ENCODE data around the gene DRD2.

DRD2 gene

DNA sequence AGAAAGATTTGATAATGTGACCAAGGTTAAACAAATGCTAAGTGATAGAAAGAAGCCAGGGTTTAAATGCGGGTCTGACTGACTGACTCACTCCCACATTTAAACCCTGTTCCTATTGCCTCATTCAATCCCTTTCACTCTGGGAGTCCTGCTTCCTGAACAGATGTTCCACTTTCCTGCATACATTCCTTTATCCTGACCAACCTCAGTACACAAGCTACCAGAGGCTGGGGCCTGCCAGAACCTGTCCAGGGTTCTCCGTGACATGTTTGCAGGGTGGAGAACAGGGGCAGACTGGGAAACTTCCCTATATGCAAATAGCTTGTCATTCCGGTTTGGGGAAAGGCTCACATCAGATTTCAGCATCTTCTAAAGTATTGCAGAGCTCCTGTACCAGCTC is 90.6 kb downstream of the DRD2 start:
- TF ChIP-seq, protein P1, sequence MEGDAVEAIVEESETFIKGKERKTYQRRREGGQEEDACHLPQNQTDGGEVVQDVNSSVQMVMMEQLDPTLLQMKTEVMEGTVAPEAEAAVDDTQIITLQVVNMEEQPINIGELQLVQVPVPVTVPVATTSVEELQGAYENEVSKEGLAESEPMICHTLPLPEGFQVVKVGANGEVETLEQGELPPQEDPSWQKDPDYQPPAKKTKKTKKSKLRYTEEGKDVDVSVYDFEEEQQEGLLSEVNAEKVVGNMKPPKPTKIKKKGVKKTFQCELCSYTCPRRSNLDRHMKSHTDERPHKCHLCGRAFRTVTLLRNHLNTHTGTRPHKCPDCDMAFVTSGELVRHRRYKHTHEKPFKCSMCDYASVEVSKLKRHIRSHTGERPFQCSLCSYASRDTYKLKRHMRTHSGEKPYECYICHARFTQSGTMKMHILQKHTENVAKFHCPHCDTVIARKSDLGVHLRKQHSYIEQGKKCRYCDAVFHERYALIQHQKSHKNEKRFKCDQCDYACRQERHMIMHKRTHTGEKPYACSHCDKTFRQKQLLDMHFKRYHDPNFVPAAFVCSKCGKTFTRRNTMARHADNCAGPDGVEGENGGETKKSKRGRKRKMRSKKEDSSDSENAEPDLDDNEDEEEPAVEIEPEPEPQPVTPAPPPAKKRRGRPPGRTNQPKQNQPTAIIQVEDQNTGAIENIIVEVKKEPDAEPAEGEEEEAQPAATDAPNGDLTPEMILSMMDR (conservative IDR thresholded peaks at IDR 0.05) = no peak
- peak overlapping the region; percentile 52 for H3K27ac ChIP-seq

DNA sequence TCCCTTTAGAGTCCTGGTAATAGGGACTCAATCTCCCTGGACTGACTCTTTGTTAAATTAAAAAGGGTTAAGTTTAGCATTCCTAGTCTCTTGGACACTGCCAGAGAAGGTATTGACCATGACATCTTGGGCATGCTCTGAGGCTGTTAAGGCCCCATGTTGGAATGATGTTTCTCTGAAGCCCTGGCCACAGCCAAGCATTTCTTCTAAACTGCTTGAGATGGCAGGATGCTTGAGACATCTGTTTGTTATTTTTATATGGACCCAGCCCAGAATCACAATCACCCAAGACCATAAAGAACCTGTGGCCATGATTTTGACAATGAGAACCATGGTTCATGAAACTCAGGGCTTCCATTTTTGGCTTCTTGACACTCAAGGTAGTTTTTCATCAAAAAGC is 93.1 kb downstream of the DRD2 start:
- H3K27ac ChIP-seq = no peak overlapping the region
- TF ChIP-seq, protein P1 (conservative IDR thresholded peaks at IDR 0.05) = no peak

DNA sequence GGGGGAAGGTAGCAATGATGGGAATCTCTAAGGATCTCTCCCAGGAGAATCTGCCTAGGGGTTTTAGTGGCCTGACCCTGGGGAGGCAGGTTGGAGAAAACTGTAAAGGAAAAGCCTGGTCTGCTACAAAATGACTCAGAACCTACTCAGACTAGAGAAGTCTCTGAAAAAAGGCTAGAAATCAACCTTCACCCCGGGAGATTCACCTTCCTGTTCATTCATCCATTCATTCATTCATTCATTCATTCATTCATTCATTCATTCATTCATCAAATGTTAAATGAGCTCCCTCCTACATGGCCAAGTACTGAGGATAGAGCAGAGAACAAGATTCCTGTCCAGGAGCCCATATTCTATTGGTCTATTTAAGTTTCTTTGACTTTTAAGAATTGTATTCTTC is 96.5 kb downstream of the DRD2 start:
- H3K27ac ChIP-seq = no peak overlapping the region
- TF ChIP-seq, protein P1 (conservative IDR thresholded peaks at IDR 0.05) = no peak

DNA sequence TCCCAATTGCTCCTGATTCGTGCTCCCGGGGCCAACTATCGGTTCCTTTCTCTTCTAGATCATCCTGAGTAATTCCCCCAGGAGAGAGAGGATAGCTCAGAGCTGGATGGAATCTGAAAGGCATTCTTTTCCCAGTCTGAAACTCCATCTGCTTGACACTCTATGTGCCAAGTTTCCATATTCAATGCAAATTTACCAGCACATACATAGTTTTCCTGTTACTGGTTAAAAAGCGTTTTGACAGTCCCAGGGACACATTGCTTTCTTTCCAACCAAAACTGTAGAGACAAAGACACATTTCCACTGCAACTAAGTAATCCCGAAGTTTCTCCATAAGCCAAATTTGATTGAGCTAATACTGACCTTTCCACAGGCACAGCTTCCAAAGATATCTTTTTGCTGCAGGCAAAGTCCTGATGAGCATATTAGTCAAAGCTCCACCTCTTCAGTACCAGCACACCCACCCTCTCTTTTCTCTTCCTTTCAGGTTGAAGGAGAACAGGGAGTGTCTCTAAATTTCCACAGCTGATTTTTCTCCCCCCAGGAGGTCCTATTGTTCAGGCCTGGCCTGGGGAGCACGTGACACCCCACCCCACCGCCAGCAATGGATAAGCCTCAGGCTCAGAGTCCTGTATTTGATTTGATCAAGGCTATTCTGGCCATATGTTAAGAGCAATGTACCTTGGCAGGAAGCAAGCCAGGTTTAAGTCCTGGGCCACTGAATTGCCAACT is 97.4 kb downstream of the DRD2 start:
- TF ChIP-seq, protein P1 (conservative IDR thresholded peaks at IDR 0.05) = no peak
- H3K27ac ChIP-seq = no peak overlapping the region

DNA sequence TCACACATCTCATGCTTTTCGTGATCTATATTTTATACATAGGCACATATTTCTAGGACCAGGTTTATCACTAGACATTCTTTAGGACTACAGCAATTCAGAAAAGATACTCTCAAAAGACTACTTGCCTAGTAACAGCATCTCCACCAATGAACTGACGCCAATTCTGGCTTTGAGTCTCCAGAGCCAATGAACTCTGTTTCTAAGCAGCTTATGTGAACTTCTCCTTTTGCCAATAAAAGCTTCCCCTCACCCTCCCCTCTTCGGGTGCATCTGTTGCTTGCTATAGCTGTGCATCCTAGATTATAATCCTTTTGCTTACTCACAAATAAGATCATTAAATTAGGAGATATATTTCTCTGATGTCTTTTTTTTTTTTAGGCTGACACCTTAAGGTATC is 99.0 kb downstream of the DRD2 start:
- H3K27ac ChIP-seq = no peak overlapping the region
- TF ChIP-seq, protein P1 (conservative IDR thresholded peaks at IDR 0.05) = no peak

DNA sequence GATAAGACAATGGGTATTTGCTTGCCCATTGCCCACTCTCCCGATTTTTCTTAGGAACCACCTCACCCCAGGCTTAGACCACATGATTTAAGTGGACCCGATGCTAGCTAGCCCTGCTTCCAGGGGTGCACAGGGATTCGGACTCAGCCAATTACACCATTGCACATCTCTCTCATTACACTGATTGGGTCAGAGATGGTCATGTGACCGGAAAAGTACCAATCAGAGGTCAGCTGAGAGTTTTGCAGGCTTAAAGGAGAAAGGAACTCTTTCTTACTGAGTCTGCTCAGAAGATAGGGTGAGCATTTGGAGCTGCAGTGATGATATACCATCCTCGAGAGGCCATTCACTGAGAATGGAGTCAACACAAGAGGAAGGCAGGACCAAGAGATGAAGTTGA is 99.8 kb downstream of the DRD2 start:
- TF ChIP-seq, protein P1 (conservative IDR thresholded peaks at IDR 0.05) = no peak
- no peak overlapping the region for H3K27ac ChIP-seq

DNA sequence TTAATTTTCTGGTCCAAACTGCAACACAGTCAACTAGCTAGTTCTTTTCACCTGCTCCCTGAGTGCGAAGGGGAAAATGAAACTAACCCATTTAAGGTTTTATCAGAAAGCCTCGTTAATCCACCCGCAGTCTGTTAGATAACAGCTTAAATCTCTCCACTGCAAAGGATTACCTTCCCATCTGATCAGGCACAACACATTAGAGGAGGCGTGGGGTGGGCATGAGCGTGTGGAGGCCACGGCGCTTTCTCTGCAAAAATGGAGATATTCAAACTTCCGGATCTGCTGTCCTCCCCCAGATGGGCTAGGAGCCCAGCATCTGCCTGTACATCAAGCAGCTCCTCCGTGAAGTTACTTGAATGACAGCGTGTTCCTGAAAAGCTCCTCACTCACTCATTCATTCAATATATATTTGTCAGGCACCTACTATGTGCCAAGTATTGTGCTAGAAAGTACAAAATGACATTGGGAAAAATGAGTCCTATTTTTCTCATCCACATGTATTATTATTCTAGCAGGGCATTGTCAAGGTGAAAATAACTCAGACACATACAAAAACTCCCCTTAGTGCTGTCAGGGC is 101.1 kb downstream of the DRD2 start:
- H3K27ac ChIP-seq = no peak overlapping the region
- TF ChIP-seq, protein P1 (conservative IDR thresholded peaks at IDR 0.05) = no peak

Measured in VCaP (cell line).